WTC11 (cell line): ENCODE measurements around the gene MED27. TPM values are rescaled to one million over a fixed set of nuclear protein-coding genes. Genes with fewer than 3 reads are reported as not detected.

Experiments
- ATAC-seq: fragments of 200-7000 bp; cut with Tn5 transposase; 2 replicates; pipeline ENCODE4 v1.10.0; 2021; ENCODE audit warnings: mild to moderate bottlenecking, moderate library complexity
- CTCF ChIA-PET: fragments of 300-600 bp; sonication (Branson Sonifier 250); formaldehyde crosslinking; loops from one replicate; lab custom pipeline; 2021; ENCODE audit warnings: antibody characterized with exemption; lab: Charles Lee
- POLR2A ChIA-PET: fragments of 350-600 bp; sonication (Branson Sonifier 250); formaldehyde crosslinking; loops from one replicate; lab custom pipeline; 2021; ENCODE audit warnings: antibody characterized with exemption; lab: Charles Lee
- DNase-seq: peaks from one replicate; pipeline ENCODE4 v3.0.0; 2021; ENCODE audit warnings: low spot score
- H3K27ac Mint-ChIP-seq: 2 replicates; pipeline ENCODE4 v1.8.0; 2021; ENCODE audit warnings: mixed read lengths
- H3K27me3 Mint-ChIP-seq: 2 replicates; pipeline ENCODE4 v1.8.0; 2021; ENCODE audit warnings: low read depth, mild to moderate bottlenecking, moderate library complexity, mixed read lengths
- H3K36me3 Mint-ChIP-seq: 2 replicates; pipeline ENCODE4 v1.8.0; 2021; ENCODE audit warnings: mixed read lengths
- H3K4me1 Mint-ChIP-seq: 2 replicates; pipeline ENCODE4 v1.8.0; 2022; ENCODE audit warnings: mixed read lengths
- H3K4me3 Mint-ChIP-seq: 2 replicates; pipeline ENCODE4 v1.8.0; 2021; ENCODE audit warnings: mild to moderate bottlenecking, moderate library complexity, mixed read lengths
- H3K9me3 Mint-ChIP-seq: 2 replicates; pipeline ENCODE4 v1.8.0; 2021; ENCODE audit warnings: mixed read lengths
- ATF1 ChIP-seq: sonication (generic); formaldehyde crosslinking; IDR thresholded peaks from 2 replicates; pipeline ENCODE4 v1.8.1; 2023; ENCODE audit warnings: mild to moderate bottlenecking, moderate library complexity, missing genetic modification reagents
- ELF4 ChIP-seq: sonication (generic); formaldehyde crosslinking; IDR thresholded peaks from 2 replicates; pipeline ENCODE4 v1.8.1; 2022; ENCODE audit warnings: low read depth, mild to moderate bottlenecking, moderate library complexity, missing genetic modification reagents
- ESRRA ChIP-seq: sonication (generic); formaldehyde crosslinking; IDR thresholded peaks from 2 replicates; pipeline ENCODE4 v1.8.1; 2022; ENCODE audit warnings: mild to moderate bottlenecking, missing genetic modification reagents, borderline replicate concordance
- GABPB1 ChIP-seq: sonication (generic); formaldehyde crosslinking; IDR thresholded peaks from 2 replicates; pipeline ENCODE4 v1.8.1; 2023; ENCODE audit warnings: mild to moderate bottlenecking, missing genetic modification reagents
- GRHL2 ChIP-seq: fragments of 250-450 bp; sonication (Bioruptor Pico); IDR thresholded peaks from 2 replicates; pipeline ENCODE4 v1.8.0; 2022; ENCODE audit warnings: mild to moderate bottlenecking, moderate library complexity; ENCODE audit not compliant: insufficient replicate concordance, severe bottlenecking
- HMGA2 ChIP-seq: fragments of 250-450 bp; sonication (Bioruptor Pico); IDR thresholded peaks from 2 replicates; pipeline ENCODE4 v1.4.0; 2021; ENCODE audit warnings: mild to moderate bottlenecking, moderate library complexity
- IRF2 ChIP-seq: sonication (generic); formaldehyde crosslinking; IDR thresholded peaks from 2 replicates; pipeline ENCODE4 v1.8.0; 2022; ENCODE audit warnings: low read depth, missing genetic modification reagents, borderline replicate concordance
- MXD4 ChIP-seq: fragments of 250-450 bp; sonication (Bioruptor Pico); IDR thresholded peaks from 2 replicates; pipeline ENCODE4 v1.8.0; 2021; ENCODE audit warnings: mild to moderate bottlenecking, moderate library complexity, borderline replicate concordance
- MYBL2 ChIP-seq: sonication (generic); formaldehyde crosslinking; IDR thresholded peaks from 2 replicates; pipeline ENCODE4 v1.8.1; 2023; ENCODE audit warnings: mild to moderate bottlenecking, moderate library complexity, missing genetic modification reagents
- NR2C2 ChIP-seq: sonication (generic); formaldehyde crosslinking; IDR thresholded peaks from 2 replicates; pipeline ENCODE4 v1.8.0; 2022; ENCODE audit warnings: mild to moderate bottlenecking, missing genetic modification reagents
- NR3C1 ChIP-seq: sonication (generic); formaldehyde crosslinking; conservative IDR thresholded peaks from 2 replicates; pipeline ENCODE4 v1.8.1; 2023; ENCODE audit warnings: low read depth, mild to moderate bottlenecking, missing genetic modification reagents
- RORB ChIP-seq: fragments of 250-450 bp; sonication (Bioruptor Pico); IDR thresholded peaks from 2 replicates; pipeline ENCODE4 v1.9.0; 2021; ENCODE audit warnings: mild to moderate bottlenecking
- TP53 ChIP-seq: sonication (generic); formaldehyde crosslinking; IDR thresholded peaks from 2 replicates; pipeline ENCODE4 v1.8.1; 2023; ENCODE audit warnings: mild to moderate bottlenecking, missing genetic modification reagents
- ZNF232 ChIP-seq: sonication (generic); formaldehyde crosslinking; IDR thresholded peaks from 2 replicates; pipeline ENCODE4 v1.8.0; 2022; ENCODE audit warnings: mild to moderate bottlenecking, missing genetic modification reagents
- ZNF317 ChIP-seq: sonication (generic); formaldehyde crosslinking; IDR thresholded peaks from 2 replicates; pipeline ENCODE4 v1.8.1; 2023; ENCODE audit warnings: low read depth, mild to moderate bottlenecking, moderate library complexity, missing genetic modification reagents, borderline replicate concordance
- total RNA-seq: library from RNA; stranded (reverse); gene quantifications from 3 replicates; pipeline ENCODE4 v1.2.3, GENCODE V29; 2021
- TF ChIP-seq, protein P1 (sequence below): sonication (generic); formaldehyde crosslinking; IDR thresholded peaks from 2 replicates; pipeline ENCODE4 v1.8.1; 2022; ENCODE audit warnings: missing genetic modification reagents, borderline replicate concordance
- TF ChIP-seq, protein P2 (sequence below): sonication (generic); formaldehyde crosslinking; IDR thresholded peaks from 2 replicates; pipeline ENCODE4 v1.8.1; 2022; ENCODE audit warnings: low read depth, missing genetic modification reagents, borderline replicate concordance
- TF ChIP-seq, protein P3 (sequence below): sonication (generic); formaldehyde crosslinking; IDR thresholded peaks from 2 replicates; pipeline ENCODE4 v1.8.1; 2023; ENCODE audit warnings: mild to moderate bottlenecking, missing genetic modification reagents, moderate library complexity
- TF ChIP-seq, protein P4 (sequence below): fragments of 250-450 bp; sonication (Bioruptor Pico); IDR thresholded peaks from 2 replicates; pipeline ENCODE4 v1.9.0; 2021; ENCODE audit warnings: mild to moderate bottlenecking, borderline replicate concordance

Gene MED27
- total RNA-seq, 1 experiment from 2014 or later: 27.9 TPM

DNA sequence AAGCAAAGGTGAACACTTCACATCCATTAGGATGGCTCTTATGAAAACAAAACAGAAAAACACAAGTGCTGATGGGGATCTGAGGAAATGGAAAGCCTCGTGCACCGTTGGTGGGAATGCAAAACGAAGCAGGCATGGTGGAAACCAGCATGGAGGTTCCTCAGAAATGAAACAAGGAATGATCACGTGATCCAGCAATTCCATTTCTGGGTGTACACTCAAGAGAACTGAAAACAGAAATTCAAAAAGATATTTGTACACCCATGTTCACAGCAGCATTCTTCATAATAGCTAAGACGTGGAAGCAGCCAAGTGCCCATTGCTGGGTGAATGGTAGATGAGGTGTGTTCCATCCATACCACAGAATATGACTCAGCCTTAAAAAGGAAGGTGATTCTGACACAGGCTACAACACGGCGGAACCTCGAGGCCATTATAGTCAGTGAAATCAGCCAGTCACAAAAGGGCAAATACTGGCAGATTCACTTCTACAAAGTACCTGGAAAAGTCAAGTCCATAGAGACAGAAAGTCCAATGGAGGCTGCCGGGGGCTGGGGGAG, 252.6 kb downstream of the MED27 start:
- H3K27ac Mint-ChIP-seq: no peak overlapping the region
- no peak overlapping the region for H3K4me3 Mint-ChIP-seq
- H3K36me3 Mint-ChIP-seq: no peaks in the 10 kb centered on the region
- peaks cover 6% of the 10 kb centered on the region; the same call in 1 of the 2 replicates for H3K4me1 Mint-ChIP-seq
- POLR2A ChIA-PET: no interaction called here
- H3K27me3 Mint-ChIP-seq: 0 out of 2 replicates have a peak, but pooled peaks cover 4% of the 10 kb centered on the region
- CTCF ChIA-PET: no interaction called here
- no peaks in the 10 kb centered on the region for H3K9me3 Mint-ChIP-seq
- TF ChIP-seq ZNF232 (CRISPR knock-in tag) (no peak), HMGA2 (CRISPR knock-in tag) (no peak), GRHL2 (CRISPR knock-in tag) (no peak)
- TF ChIP-seq, protein P1, sequence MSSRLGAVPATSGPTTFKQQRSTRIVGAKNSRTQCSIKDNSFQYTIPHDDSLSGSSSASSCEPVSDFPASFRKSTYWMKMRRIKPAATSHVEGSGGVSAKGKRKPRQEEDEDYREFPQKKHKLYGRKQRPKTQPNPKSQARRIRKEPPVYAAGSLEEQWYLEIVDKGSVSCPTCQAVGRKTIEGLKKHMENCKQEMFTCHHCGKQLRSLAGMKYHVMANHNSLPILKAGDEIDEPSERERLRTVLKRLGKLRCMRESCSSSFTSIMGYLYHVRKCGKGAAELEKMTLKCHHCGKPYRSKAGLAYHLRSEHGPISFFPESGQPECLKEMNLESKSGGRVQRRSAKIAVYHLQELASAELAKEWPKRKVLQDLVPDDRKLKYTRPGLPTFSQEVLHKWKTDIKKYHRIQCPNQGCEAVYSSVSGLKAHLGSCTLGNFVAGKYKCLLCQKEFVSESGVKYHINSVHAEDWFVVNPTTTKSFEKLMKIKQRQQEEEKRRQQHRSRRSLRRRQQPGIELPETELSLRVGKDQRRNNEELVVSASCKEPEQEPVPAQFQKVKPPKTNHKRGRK (CRISPR knock-in tag): no peak
- ATAC-seq: no peak
- DNase-seq: no peak

DNA sequence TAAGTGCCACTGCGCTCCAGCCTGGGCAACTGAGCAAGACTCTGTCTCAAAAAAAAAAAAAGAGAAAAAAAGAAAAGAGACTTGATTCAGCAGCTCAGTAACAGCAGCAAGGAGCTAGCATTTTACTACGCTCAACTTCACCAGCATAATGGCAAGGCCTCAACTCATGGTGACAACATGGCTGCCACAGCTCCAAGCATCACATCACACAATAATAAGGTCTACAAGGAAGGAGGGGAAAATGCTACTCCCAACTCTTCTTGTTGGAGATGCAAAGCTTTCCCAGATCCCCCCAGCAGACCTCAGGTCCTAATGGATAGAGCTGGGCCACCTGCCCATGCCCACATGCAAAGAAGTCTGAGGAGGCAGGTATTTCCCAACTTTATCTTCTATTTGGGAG, 253.6 kb downstream of the MED27 start:
- POLR2A ChIA-PET: interaction anchor here (0.5 to 0.7 kb wide), 2 partner anchors 12 to 15 kb away, joined by 3 read pairs; no protein-coding TSS in a partner anchor

DNA sequence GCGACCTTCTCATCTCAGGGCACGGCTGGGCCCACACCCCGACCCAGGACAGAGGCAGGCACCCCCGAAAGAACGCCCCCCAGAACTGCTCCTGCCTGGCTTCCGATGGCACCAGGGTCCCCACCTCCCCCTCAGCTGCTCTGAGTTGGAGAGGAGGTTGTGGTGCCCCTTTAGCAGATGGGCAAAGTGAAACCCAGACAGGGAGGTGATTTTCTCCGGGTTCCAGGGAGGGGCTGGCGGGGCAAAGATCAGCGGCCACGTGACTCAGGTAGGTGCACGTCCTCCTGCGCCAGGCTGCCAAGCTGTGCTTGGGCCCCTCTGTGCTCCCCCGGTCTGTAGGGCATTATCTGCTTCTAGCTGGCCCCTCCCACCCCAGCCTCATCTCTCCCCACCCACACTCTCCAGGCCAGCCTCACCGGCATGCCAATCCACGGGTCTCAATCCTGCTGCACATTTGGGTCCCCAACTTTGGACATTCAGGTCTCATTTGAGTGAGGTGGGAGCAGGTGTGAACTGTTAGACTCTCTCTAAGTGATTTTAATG, 254.6 kb downstream of the MED27 start:
- CTCF ChIA-PET: interaction anchor here (1.4 kb wide), 1 partner anchor 434 kb away, joined by 3 read pairs; no protein-coding TSS in a partner anchor
- H3K36me3 Mint-ChIP-seq: no peaks in the 10 kb centered on the region
- H3K27ac Mint-ChIP-seq: no peak overlapping the region
- H3K4me3 Mint-ChIP-seq: no peak overlapping the region
- no peaks in the 10 kb centered on the region for H3K9me3 Mint-ChIP-seq
- DNase-seq: no peak
- H3K4me1 Mint-ChIP-seq: peaks cover 10% of the 10 kb centered on the region; the same call in 1 of the 2 replicates
- TF ChIP-seq, protein P2, sequence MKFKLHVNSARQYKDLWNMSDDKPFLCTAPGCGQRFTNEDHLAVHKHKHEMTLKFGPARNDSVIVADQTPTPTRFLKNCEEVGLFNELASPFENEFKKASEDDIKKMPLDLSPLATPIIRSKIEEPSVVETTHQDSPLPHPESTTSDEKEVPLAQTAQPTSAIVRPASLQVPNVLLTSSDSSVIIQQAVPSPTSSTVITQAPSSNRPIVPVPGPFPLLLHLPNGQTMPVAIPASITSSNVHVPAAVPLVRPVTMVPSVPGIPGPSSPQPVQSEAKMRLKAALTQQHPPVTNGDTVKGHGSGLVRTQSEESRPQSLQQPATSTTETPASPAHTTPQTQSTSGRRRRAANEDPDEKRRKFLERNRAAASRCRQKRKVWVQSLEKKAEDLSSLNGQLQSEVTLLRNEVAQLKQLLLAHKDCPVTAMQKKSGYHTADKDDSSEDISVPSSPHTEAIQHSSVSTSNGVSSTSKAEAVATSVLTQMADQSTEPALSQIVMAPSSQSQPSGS (CRISPR knock-in tag): no peak
- no peak for TF ChIP-seq ATF1 (CRISPR knock-in tag)
- TF ChIP-seq, all 79 proteins: peak for 0
- ATAC-seq: no peak
- 0 out of 2 replicates have a peak, but pooled peaks cover 4% of the 10 kb centered on the region for H3K27me3 Mint-ChIP-seq
- POLR2A ChIA-PET: no interaction called here

More for the DNA sequence above, 253.6 kb downstream of the MED27 start:
- DNase-seq (no peak), ATAC-seq (no peak)
- Mint-ChIP-seq H3K27me3 (0 out of 2 replicates have a peak, but pooled peaks cover 4% of the 10 kb centered on the region), H3K36me3 (no peaks in the 10 kb centered on the region), H3K4me1 (peaks cover 6% of the 10 kb centered on the region; the same call in 1 of the 2 replicates), H3K4me3 (no peak overlapping the region), H3K9me3 (no peaks in the 10 kb centered on the region), H3K27ac (no peak overlapping the region)
- CTCF ChIA-PET: no interaction called here
- TF ChIP-seq ELF4 (CRISPR knock-in tag) (no peak), NR3C1 (CRISPR knock-in tag) (no peak), TP53 (CRISPR knock-in tag) (no peak)

DNA sequence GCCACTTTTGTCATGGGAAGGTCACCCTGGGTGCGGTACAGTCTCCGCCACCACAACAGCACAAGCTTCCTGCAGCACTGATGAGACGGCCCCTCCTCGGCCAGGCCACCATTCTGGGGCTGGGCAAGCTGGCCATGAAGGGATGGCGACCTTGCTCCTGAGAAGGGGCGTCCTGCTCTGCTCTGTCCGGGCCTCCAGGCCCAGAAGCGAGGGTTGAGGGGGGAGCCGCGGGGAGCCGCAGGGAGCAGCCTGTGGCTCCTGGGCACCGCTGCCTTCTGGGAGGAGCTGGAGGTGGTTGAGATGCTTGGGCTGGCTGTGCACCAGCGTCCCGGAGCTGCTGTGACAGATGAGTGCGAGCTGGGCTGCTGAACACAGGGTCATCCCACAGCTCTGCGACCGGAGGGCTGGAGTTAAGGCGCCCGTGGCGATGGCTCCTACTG, 255.5 kb downstream of the MED27 start:
- DNase-seq: no peak
- no peak overlapping the region for H3K4me3 Mint-ChIP-seq
- no peaks in the 10 kb centered on the region for H3K36me3 Mint-ChIP-seq
- peak; percentile 32; the same call in 1 of the 2 replicates for ATAC-seq
- 0 out of 2 replicates have a peak, but pooled peaks cover 4% of the 10 kb centered on the region for H3K27me3 Mint-ChIP-seq
- H3K9me3 Mint-ChIP-seq: no peaks in the 10 kb centered on the region
- no peak overlapping the region for H3K27ac Mint-ChIP-seq
- ChIA-PET POLR2A (no interaction called here), CTCF (interaction anchor here (0.5 to 1.4 kb wide), 2 partner anchors 13 to 435 kb away, joined by 3 to 5 read pairs; no protein-coding TSS in a partner anchor)
- peaks cover 10% of the 10 kb centered on the region; the same call in 1 of the 2 replicates for H3K4me1 Mint-ChIP-seq
- TF ChIP-seq NR2C2 (CRISPR knock-in tag) (no peak), RORB (CRISPR knock-in tag) (no peak), ZNF317 (CRISPR knock-in tag) (no peak), GABPB1 (CRISPR knock-in tag) (no peak), ATF1 (CRISPR knock-in tag) (no peak), HMGA2 (CRISPR knock-in tag) (no peak), MYBL2 (no peak), ESRRA (CRISPR knock-in tag) (no peak), IRF2 (no peak), MXD4 (CRISPR knock-in tag) (no peak)
- TF ChIP-seq, protein P3, sequence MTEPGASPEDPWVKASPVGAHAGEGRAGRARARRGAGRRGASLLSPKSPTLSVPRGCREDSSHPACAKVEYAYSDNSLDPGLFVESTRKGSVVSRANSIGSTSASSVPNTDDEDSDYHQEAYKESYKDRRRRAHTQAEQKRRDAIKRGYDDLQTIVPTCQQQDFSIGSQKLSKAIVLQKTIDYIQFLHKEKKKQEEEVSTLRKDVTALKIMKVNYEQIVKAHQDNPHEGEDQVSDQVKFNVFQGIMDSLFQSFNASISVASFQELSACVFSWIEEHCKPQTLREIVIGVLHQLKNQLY (CRISPR knock-in tag): no peak
- TF ChIP-seq, protein P4, sequence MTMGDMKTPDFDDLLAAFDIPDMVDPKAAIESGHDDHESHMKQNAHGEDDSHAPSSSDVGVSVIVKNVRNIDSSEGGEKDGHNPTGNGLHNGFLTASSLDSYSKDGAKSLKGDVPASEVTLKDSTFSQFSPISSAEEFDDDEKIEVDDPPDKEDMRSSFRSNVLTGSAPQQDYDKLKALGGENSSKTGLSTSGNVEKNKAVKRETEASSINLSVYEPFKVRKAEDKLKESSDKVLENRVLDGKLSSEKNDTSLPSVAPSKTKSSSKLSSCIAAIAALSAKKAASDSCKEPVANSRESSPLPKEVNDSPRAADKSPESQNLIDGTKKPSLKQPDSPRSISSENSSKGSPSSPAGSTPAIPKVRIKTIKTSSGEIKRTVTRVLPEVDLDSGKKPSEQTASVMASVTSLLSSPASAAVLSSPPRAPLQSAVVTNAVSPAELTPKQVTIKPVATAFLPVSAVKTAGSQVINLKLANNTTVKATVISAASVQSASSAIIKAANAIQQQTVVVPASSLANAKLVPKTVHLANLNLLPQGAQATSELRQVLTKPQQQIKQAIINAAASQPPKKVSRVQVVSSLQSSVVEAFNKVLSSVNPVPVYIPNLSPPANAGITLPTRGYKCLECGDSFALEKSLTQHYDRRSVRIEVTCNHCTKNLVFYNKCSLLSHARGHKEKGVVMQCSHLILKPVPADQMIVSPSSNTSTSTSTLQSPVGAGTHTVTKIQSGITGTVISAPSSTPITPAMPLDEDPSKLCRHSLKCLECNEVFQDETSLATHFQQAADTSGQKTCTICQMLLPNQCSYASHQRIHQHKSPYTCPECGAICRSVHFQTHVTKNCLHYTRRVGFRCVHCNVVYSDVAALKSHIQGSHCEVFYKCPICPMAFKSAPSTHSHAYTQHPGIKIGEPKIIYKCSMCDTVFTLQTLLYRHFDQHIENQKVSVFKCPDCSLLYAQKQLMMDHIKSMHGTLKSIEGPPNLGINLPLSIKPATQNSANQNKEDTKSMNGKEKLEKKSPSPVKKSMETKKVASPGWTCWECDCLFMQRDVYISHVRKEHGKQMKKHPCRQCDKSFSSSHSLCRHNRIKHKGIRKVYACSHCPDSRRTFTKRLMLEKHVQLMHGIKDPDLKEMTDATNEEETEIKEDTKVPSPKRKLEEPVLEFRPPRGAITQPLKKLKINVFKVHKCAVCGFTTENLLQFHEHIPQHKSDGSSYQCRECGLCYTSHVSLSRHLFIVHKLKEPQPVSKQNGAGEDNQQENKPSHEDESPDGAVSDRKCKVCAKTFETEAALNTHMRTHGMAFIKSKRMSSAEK (CRISPR knock-in tag): no peak
